ENCODE data around the gene SMIM38.
"Not testable (repeated sequence)": the region's sequence is repeated elsewhere in the genome, so short reads cannot be mapped to it uniquely, and the experiment has no call there.

SMIM38 gene

DNA sequence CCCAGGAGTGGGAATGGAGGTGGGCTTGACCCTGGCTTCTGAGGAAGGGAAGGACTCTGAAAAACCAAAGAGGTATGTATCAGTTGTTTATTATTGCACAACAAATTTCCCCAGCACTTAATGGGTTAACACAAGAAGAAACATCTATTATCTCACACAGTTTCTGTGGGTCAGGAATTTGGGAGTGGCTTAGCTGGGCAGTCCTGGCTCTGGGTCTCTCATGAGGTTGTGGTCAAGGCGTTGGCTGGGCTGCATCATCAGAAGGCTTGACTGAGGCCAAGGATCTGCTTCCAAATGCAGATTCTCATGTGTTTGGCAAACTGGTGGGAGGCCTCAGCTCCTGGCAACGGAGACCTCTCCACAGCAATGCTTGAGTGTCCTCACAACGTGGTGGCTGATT, 17.5 kb upstream of the SMIM38 start:
- Histone ChIP-seq H3K4me3 (ENCODE audit: low read depth, low read length) (no peak overlapping the region), H3K27me3 (no peaks in the 10 kb centered on the region), H3K36me3 (no peaks in the 10 kb centered on the region), H3K9me3 (no peaks in the 10 kb centered on the region), H3K4me1 (no peaks in the 10 kb centered on the region)
- TF ChIP-seq CTCF (IDR thresholded peaks at IDR 0.05; ENCODE audit: low read depth, low read length), result no peak
- no peak for DNase-seq

DNA sequence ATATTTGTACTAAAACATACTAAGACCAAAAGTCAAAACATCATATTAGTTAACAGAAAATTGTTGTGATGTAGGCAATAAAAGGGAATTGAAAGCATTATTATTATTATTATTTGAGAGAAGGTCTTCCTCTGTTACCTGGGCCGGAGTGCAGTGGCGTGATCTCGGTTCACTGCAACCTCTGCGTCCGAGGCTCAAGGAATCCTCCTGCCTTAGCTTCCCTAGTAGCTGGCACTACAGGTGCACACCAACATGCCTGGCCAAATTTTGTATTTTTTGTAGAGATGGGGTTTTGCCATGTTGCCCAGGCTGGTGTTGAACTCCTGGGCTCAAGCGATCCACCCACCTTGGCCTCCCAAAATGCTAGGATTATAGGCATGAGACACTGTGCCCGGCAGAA, 15.6 kb upstream of the SMIM38 start:
- not testable (repeated sequence) for H3K4me3 ChIP-seq (ENCODE audit: low read depth, low read length); H3K27me3 ChIP-seq; H3K9me3 ChIP-seq; H3K36me3 ChIP-seq; DNase-seq; H3K4me1 ChIP-seq

DNA sequence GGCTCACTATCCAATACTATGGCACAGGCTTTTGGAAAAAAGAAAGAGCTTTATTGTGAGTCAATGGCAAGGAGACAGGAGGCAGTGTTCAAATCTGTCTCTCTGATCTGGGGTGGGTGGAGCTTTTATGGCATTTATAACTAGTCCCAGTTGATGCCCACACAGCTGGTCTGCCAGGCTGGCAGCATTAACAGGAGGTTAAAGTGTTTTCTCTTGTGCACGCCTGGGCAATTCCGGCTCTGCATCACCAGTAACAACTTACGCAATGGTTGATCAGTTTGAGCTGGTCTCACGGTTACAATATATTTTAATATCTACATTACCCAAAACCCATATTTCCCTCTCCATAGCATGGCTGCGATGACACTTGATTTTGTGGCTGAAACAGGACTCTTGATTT, 15.1 kb upstream of the SMIM38 start:
- no peak for TF ChIP-seq CTCF (IDR thresholded peaks at IDR 0.05; ENCODE audit: low read depth, low read length)
- Histone ChIP-seq H3K36me3 (no peaks in the 10 kb centered on the region), H3K4me1 (no peaks in the 10 kb centered on the region), H3K27me3 (no peaks in the 10 kb centered on the region), H3K4me3 (ENCODE audit: low read depth, low read length) (no peak overlapping the region), H3K9me3 (no peaks in the 10 kb centered on the region)
- DNase-seq, result no peak

- no peaks in the 10 kb centered on the region for H3K9me3 ChIP-seq
- no peak overlapping the region for H3K4me3 ChIP-seq (ENCODE audit: low read depth, low read length)
- no peaks in the 10 kb centered on the region for H3K36me3 ChIP-seq
- no peak for DNase-seq
- H3K4me1 ChIP-seq, result no peaks in the 10 kb centered on the region
- H3K27me3 ChIP-seq, result no peaks in the 10 kb centered on the region
- TF ChIP-seq CTCF (IDR thresholded peaks at IDR 0.05; ENCODE audit: low read depth, low read length), result no peak
Observed at GRCh38 chr11:69141742-69142141, 14.0 kb upstream of the SMIM38 start.

DNA sequence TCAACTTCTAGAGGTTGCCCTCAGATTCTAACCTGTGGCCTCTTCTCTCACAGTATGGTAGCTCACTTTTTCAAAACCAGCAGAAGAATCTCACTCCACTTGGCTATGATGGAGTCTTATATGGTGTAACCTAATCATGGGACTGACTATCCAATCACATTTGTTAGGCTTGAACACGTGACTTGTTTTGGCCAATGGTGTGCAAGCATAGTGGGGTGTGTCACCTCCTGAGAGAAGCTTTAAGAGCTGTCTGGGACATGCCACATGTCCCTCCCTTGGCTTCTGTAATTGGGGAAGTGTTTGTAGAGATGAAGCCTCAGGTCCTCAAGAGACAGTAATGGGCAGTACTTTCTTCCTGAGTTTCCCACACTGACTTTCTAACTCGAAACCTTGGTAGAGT, 12.8 kb upstream of the SMIM38 start:
- TF ChIP-seq CTCF (IDR thresholded peaks at IDR 0.05; ENCODE audit: low read depth, low read length), result no peak
- H3K4me3 ChIP-seq (ENCODE audit: low read depth, low read length), result no peak overlapping the region
- no peaks in the 10 kb centered on the region for H3K27me3 ChIP-seq
- H3K36me3 ChIP-seq, result no peaks in the 10 kb centered on the region
- peaks cover 6% of the 10 kb centered on the region; the same call in 1 of the 2 replicates for H3K9me3 ChIP-seq
- no peak for DNase-seq
- H3K4me1 ChIP-seq, result no peaks in the 10 kb centered on the region

GRCh38 chr11:69144316-69145049, 11.3 kb upstream of the SMIM38 start:
- peaks cover 6% of the 10 kb centered on the region for H3K9me3 ChIP-seq
- no peak overlapping the region for H3K4me3 ChIP-seq (ENCODE audit: low read depth, low read length)
- H3K4me1 ChIP-seq, result no peaks in the 10 kb centered on the region
- no peaks in the 10 kb centered on the region for H3K27me3 ChIP-seq
- H3K36me3 ChIP-seq, result no peaks in the 10 kb centered on the region
- no peak for DNase-seq
- no peak for TF ChIP-seq CTCF (IDR thresholded peaks at IDR 0.05; ENCODE audit: low read depth, low read length)

DNA sequence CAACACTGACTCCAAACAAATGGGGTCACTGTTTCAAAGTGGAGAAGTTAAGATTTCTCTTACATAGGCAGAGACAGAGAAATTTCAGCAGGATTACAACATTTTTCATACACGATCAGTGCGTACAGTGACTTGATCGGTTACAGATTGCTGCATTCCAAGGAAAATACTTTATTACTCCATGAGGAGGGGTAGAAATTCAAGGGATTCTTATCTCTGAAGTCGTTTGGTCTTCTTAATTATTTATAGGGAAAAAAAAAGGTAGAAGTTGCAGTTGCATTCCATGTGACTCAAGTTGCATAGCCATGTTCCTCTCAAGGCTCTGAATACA, 10.7 kb upstream of the SMIM38 start:
- no peaks in the 10 kb centered on the region for H3K36me3 ChIP-seq
- no peaks in the 10 kb centered on the region for H3K4me1 ChIP-seq
- H3K4me3 ChIP-seq (ENCODE audit: low read depth, low read length), result no peak overlapping the region
- H3K27me3 ChIP-seq, result no peaks in the 10 kb centered on the region
- DNase-seq, result no peak
- H3K9me3 ChIP-seq, result peaks cover 6% of the 10 kb centered on the region
- no peak for TF ChIP-seq CTCF (IDR thresholded peaks at IDR 0.05; ENCODE audit: low read depth, low read length)
